Activated CD4-positive, alpha-beta T cell treated with anti-CD3 and anti-CD28 coated beads, Interleukin-2, Interleukin-4, amounts not matched to agents 100 ng/mL and 50 ng/mL, durations not matched to agents 16 hours and 8 hours (primary cell): ENCODE measurements around the gene HAUS2.
A peak's percentile ranks its signal among the peaks of the same experiment; 100 is the strongest.
"Not testable (repeated sequence)": the region's sequence is repeated elsewhere in the genome, so short reads cannot be mapped to it uniquely, and the experiment has no call there.

Source experiments
- DNase-seq: peaks from one replicate; pipeline ENCODE4 v3.0.0-alpha.2; 2020; ENCODE audit warnings: low spot score

Gene HAUS2

DNA sequence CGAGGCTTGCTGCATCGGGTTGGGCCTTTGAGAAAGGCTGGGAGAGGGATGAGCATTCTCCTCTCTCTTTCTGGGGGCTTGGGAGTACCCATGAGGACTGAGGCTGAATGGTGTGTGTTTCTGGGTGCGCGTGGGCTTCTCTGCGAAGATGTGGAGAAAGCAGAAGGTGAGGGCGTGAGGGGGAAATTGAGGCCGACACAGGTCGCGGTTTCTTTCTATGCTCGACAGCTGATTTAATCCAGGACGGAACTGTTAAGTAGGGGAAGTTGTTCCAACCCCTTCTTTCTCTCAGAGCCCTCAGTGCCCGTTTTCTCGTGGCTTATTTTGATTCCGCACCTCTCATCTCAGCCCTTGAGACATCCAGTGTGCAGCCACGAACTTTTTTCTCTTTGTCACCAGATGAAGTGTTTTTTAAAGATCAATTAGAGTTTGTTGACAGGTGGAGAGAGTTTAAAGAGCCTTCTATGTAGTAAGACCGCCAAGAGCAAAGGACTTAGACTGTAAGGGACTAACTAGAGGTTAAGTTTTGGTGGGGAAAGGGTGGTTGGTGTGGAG lies 27.5 kb downstream of the HAUS2 start:
- DNase-seq = no peak

DNA sequence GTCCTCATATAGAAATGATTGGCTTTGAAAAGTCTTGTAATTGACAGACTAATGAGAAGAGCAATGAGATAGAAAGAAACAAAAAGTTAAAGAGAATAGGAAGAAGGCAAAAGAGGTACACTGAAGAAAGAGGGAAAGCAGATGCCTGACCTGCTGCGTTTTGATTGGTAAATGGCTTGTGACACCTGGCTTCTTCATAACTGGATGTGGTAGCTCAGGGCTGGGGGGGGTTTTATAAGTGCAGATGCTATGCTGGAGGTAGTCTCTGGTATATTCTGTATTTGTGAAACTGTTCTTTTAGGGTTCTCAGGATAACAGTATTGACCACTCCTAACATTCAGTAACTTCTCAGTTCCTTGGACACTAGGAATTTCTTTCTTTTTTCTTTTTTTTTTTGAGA lies 28.1 kb downstream of the HAUS2 start:
- DNase-seq = no peak

- no peak for DNase-seq
Observed at GRCh38 chr15:42577514-42578031, 28.9 kb downstream of the HAUS2 start.

DNA sequence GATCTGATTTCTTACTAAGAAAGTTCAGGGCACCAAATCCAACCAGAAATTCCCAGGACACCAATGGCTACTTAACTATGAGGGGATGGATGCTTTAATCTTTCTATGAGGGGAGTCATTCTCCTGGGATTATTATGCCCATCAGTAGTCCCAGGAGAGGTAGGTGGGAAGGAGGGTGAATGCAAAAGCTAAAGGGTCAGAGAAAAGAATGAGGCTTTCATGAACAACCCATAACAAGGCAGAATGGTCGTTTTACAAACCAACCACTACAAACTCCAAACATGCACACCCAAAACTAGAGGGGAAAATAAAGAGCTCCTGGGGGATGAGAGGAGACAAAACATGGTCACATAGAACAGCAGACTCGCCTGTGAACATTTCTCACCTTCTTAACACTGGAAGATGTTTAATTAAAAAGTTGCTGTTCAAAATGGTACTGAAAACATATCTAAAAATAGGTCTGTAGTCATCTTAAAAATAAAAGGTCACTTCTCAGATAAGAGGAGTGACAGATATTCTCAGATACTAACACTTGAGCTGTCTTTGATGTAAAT lies 30.4 kb downstream of the HAUS2 start:
- no peak for DNase-seq

- peak; percentile 78 for DNase-seq
Observed at GRCh38 chr15:42581272-42581730, 32.7 kb downstream of the HAUS2 start.

- no peak for DNase-seq
Observed at GRCh38 chr15:42582569-42583375, 34.1 kb downstream of the HAUS2 start.

- DNase-seq = no peak
Observed at GRCh38 chr15:42584031-42584765, 35.6 kb downstream of the HAUS2 start.

- DNase-seq = no peak
Observed at GRCh38 chr15:42590619-42591237, 42.1 kb downstream of the HAUS2 start.

- no peak for DNase-seq
Observed at GRCh38 chr15:42591238-42591934, 42.7 kb downstream of the HAUS2 start.

- no peak for DNase-seq
Observed at GRCh38 chr15:42592716-42593115, 44.1 kb downstream of the HAUS2 start.

- no peak for DNase-seq
Observed at GRCh38 chr15:42593143-42593542, 44.5 kb downstream of the HAUS2 start.

DNA sequence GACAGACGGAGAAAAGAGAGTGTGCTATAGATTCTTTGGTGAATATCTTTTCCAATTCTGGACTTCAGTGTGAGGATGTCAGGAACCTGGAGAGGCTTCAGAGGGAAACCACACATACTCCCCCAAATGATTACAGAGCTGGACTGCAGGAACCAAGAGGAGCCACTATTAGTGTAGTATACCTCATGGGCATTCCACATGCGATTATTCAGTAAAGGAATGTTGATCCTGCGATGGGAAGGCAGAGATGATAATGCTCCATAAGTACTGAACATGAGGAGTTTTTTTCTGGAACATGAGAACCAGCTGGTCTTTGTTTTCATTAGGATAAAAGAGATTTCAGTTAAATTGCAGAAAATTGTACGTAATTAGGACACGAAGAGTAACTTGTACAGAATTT lies 45.5 kb downstream of the HAUS2 start:
- DNase-seq = no peak

DNA sequence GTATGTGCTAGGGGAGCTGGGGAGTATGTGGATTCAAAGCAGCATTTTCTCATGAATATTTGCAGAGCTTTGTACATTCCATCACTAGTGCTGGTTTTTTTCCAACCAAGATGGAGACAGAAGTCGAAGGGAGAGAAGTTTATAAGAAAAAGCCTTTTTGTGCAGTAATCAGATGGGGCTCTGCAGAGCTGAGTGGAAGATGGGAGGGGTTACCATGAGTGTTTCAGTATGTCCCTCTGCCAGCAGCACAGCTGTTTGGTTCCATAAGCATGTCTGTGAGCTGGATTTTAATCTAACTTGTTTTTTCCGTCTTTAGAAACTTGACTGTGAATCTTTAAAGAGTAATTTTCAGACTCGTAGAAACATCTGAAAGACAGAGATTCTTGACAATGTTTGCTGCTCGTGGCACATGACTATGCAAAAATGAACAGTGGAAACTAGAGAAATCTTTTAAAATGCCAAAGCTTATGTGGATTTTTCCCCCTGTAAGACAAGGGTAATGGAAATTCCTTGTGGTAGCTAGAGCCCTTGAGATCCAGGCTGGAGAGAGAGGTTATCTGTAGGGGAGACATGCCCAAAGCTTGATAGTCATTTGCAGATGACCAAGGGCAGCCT lies 47.1 kb downstream of the HAUS2 start:
- no peak for DNase-seq

DNA sequence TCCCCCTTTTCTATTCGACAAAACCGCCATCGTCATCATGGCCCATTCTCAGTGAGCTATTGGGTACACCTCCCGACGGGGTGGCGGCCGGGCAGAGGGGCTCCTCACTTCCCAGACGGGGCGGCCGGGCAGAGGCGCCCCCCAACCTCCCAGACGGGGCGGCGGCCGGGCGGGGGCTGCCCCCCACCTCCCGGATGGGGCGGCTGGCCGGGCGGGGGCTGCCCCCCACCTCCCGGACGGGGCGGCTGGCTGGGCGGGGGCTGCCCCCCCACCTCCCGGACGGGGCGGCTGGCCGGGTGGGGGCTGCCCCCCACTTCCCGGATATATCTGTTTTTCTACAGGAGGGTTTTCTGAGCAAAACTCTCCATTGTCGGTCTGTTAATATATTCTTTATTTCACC lies 52.7 kb downstream of the HAUS2 start:
- DNase-seq = not testable (repeated sequence)

- no peak for DNase-seq
Observed at GRCh38 chr15:42602501-42602900, 53.9 kb downstream of the HAUS2 start.

DNA sequence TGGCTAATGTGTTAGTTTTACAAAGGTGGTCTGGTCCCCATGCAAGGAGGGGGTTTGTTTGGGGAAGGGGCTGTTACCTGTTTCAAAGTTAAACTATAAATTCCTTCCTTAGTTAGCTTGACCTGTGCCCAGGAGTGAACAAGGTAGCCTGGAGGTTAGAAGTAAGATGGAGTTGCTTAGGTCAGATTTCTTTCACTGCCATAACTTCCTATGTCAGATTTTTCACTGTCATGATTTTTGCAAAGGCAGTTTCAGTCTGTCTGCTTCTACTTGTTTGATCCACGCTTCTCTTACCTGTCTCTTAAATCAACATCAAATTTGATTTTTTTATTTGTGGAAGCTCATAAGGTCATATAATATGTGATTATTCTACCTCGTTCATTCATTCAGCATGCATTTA lies 55.3 kb downstream of the HAUS2 start:
- no peak for DNase-seq

DNA sequence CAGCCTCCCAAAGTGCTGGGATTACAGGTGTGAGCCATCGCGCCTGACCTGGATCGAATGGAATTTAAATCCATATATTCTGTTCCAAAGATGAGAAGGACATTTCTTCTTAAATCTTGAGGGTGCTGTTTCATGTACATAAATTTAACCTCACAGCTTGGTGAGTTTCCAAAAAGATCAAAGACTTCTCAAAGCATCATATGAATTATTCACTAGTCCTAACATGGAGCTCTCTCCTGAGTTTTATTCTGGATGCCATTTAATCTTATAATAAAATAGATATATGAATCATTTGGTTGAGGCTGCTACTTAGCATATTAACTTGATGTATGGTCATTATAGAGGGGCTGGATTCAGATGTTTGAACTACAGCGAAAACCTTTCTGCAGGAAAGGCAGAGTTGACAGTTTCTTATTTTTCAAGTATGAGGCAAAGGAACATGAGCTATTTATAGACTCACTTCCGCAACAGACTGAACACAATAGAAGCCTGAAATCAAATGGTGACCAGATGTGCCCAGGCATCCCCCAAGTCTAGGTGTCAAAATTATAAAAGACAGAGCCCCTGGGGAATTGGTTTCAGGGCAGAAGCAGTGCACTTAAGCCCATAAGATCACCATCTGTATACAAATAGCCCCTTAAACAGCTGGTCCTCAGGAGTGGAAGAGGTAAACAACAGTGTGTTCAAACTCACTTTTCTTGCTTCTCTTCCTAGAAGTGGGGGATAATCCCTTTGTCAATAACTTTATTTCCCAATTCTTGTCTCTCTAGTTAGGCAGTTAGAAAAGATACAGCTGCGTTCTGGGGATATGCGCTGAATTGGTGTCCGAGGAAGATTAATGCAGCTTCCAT lies 56.5 kb downstream of the HAUS2 start:
- no peak for DNase-seq

DNA sequence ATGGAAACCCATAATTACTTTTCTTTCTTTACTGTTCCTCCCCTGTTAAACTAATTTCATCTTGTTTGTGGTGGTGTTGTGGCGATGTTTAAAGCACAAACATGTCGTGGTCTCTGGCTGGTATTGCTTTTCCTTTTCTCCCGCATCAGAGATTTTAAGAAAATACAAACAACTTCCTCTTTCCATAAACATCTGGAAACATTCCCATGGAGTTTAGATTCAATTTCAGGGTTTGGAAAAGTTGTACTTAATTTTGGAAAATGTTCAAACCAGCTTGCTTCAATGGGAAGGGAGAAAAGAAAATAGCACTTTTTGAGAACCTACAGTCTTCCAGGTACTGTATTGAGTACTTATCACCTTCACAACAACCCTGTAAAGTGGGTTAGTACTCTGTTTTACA lies 57.2 kb downstream of the HAUS2 start:
- no peak for DNase-seq

DNA sequence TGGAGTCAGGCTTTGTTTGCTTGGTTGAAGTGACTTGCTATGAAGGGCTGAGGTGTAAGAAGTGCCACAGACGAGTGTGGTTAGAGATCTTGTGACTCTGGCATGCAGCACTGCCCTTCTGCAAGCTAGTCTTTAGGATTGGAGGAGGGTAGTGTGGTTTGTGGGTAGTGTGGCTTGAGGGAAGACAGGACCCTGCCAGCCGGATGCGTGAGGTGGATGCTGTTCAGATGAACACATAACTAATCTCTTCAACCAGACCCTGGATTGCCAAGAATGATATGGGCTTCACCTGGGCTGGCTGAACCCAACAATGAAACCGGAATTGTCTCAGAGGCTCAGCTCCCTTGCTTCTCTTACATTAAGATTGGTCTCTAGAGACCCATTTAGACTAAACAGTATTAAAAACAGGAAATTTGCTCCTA lies 59.5 kb downstream of the HAUS2 start:
- peak; percentile 78 for DNase-seq
